ENCODE results near the gene RRP1. TPM values are rescaled to one million over a fixed set of nuclear protein-coding genes. Genes with fewer than 3 reads are reported as not detected.

RRP1 gene
- total and polyA plus RNA-seq, 2 of the 13 experiments (the other 11 are each of a cell fraction or from before 2014, with no cell fraction given) = 20.1 to 35.1 TPM

DNA sequence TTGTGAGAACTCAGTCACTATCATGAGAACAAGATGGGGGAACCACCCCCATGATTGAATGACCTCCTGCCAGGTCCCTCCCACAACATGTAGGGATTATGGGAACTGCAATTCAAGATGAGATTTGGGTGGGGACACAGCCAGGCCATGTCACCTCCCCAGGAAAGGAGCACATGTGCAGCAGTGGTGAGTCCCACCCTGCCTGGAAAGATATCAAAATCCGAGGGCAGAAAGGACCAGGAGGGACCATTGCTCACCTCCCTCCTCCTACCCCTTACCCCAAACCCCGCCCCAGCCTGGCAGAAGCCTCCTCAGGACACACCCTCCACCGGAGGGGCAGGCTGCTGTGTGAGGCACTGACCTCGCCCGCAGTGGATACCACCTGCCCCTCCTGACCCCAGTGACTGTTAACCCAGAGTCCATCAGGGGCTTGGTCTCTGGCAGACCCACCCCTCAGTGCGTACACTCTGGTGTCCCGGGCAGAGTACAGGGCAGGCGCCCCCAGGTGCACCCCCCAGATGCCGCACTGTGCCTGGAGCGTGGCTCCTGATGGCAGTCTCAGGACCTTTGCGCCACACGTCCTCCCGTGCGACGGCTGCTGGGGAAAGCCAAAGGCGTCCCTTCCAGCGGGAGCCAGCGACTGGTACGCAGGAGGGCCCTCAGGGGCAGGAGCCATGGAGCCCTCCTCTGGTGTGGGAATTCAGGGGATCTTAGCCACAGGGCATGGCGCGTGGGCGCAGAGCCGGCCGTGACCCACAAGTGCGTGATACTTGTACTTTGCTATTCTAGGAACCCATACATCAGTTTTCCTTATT, 49.5 kb upstream of the RRP1 start (continued):
- TF ChIP-seq ZZZ3 (CRISPR knock-in tag; IDR thresholded peaks at IDR 0.05; ENCODE audit: borderline replicate concordance) = no peak
- peak; percentile 12; the same call in 1 of the 2 replicates for TF ChIP-seq ZNF687 (CRISPR knock-in tag; IDR thresholded peaks at IDR 0.05)
- TF ChIP-seq ZNF550 (CRISPR knock-in tag; IDR thresholded peaks at IDR 0.05; ENCODE audit: borderline replicate concordance) = no peak
- TF ChIP-seq NCOR1 (IDR thresholded peaks at IDR 0.05; ENCODE audit: borderline replicate concordance, low read length) = no peak
- no peak for TF ChIP-seq ZNF317 (CRISPR knock-in tag; IDR thresholded peaks at IDR 0.05)
- no peak for TF ChIP-seq HHEX (CRISPR knock-in tag; IDR thresholded peaks at IDR 0.05)
- TF ChIP-seq RBFOX2 (IDR thresholded peaks at IDR 0.05; ENCODE audit: low read depth, low read length) = 0 out of 2 replicates have a peak, but pooled peaks have one; percentile 21
- no peak for TF ChIP-seq THAP8 (CRISPR knock-in tag; IDR thresholded peaks at IDR 0.05; ENCODE audit: borderline replicate concordance)
- TF ChIP-seq MYNN (CRISPR knock-in tag; IDR thresholded peaks at IDR 0.05; ENCODE audit: low read depth) = no peak
- TF ChIP-seq ZNF180 (CRISPR knock-in tag; IDR thresholded peaks at IDR 0.05; ENCODE audit: borderline replicate concordance, low read depth) = no peak
- TF ChIP-seq SKI (IDR thresholded peaks at IDR 0.05; ENCODE audit: partially characterized antibody) = no peak
- TF ChIP-seq AGO2 (optimal IDR thresholded peaks at IDR 0.05; ENCODE audit: low read depth, low read length) = peak; percentile 75
